GM12873 (cell line): ENCODE results near the gene DGKQ.

Experiments
- TF ChIP-seq, protein P1 (sequence below): IDR thresholded peaks from 2 replicates; pipeline ENCODE4 v1.5.1; 2012; ENCODE audit warnings: low read depth, mild to moderate bottlenecking, moderate library complexity, low read length, control low read depth; ENCODE audit not compliant: insufficient read depth; ENCODE audit errors: missing control alignments

The DGKQ gene

DNA sequence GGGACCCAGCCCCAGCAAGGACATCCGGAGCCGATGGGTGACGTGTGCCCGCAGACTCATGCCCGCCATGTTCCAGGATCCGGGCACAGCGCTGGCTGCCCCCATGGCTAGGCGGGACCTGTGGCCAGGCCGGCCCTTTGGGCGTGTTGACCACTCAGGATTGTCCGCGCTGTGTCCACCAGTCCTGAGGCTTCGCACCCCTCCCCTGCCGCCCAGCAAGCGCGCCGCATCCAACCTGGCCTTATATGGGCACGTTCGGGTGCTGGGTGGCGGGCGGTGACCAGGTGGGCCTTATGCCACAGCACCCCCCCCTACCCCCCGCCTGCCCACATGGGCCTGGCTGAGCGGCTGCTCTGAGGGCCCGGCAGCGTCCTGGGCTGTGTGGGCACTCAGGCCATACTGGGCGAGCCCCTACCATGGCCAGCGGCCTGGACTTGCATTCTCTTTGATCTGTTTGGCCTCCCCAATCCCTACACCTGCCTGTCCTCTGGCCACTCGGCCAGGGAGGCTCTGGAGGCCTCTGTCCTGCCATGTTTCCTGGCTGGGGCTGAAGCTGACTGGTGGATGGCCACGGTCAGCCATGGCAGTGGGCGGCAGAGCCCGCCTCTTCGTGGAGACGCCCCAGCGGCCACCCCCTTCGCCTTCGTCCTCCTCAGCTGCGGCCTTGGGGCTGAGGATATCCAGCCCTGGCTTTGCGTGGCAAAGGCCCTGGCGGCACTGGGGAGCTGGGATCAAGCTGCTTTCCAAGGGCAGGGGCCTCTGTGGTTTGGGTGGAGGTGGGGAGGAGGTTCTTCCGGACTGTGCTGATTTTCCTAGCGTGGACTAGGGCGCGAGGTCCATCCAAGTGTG lies 40.1 kb upstream of the DGKQ start:
- TF ChIP-seq, protein P1, sequence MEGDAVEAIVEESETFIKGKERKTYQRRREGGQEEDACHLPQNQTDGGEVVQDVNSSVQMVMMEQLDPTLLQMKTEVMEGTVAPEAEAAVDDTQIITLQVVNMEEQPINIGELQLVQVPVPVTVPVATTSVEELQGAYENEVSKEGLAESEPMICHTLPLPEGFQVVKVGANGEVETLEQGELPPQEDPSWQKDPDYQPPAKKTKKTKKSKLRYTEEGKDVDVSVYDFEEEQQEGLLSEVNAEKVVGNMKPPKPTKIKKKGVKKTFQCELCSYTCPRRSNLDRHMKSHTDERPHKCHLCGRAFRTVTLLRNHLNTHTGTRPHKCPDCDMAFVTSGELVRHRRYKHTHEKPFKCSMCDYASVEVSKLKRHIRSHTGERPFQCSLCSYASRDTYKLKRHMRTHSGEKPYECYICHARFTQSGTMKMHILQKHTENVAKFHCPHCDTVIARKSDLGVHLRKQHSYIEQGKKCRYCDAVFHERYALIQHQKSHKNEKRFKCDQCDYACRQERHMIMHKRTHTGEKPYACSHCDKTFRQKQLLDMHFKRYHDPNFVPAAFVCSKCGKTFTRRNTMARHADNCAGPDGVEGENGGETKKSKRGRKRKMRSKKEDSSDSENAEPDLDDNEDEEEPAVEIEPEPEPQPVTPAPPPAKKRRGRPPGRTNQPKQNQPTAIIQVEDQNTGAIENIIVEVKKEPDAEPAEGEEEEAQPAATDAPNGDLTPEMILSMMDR: no peak

DNA sequence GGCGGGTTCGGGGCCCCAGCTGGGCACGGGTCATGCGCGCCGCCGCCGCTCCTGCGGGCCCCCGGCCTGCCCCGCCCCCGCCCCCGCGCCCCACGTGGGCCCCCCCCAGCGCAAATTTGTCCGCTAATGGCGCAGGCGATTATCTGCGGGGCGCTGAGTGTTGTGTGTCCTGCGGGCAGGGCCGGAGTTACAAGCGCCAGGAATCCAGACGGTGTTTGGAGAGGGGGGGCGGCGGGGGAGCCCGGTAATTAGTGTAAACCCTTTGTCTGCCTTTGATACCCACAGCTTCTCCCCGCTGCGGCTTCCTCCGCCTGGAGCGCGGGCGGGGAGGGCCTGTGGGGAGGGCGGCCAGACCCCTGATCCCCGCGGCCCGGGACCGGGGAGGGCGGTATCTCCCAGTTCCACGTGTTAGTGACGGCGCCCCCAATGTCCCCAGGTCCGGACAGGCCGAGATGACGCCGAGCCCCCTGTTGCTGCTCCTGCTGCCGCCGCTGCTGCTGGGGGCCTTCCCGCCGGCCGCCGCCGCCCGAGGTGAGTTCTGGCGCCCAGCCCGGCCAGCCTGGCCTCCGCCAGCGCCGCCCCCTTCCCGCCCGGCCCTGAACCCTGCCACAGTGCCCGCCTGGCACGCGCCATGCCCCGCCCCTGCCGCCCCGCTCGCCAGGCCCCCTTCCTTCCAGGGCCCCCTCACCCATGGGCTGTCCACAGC lies 38.8 kb upstream of the DGKQ start:
- TF ChIP-seq, protein P1: no peak

DNA sequence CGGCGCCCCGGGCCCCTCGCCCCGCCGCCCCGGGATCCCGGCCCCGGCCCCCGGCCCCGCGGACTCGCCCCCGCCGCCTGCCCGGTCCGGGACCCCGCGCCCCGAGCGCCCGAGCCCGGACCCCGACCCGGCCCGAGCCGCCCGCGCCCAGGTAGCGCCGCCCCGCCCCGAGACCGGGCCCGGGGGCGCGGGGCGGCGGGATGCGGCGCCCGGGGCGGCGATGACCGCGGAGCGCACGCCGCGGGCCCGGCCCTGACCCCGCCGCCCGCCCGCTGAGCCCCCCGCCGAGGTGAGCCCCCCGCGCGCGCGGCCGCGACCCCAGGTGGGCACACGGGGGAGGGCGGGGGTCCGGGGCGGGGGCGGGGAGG lies 38.3 kb upstream of the DGKQ start:
- TF ChIP-seq, protein P1: no peak

DNA sequence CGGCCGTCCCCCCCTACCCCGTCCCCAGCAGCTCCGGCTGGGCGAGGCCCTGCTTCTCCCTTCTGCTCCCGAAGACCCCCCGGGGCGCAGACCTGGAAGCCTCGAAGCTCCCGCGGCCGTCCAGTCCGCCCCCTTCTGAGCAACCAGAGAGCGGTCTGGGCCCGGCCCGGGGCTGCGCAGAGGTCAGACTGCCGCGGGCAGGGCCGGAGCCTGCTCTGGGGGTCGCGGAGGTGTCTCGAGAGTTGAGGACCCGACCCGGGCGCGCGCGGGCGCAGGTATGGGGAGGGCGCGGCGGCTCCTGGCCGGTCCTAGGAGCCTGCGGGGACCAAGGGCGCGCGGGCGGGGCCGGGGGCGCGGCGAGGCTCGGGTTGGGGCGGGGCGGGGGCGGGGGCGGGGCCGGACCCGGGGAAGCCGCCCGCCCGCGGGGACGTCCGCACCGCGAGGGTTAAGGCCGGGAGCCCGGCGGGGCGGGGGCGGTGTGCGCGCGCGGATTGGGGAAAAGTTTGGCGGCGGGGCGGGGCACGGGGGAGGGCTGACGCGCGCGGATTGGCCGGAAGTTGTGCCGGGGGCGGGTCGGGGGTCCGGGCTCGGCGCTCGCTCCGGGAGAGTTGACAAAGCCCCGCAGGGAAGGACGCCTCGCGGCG lies 37.8 kb upstream of the DGKQ start, which contains the start of gene FGFRL1:
TSS of gene FGFRL1 (plus strand) at position 605 of the 644 bp plus-strand sequence. CDS start 860 bp downstream, outside the sequence.
- TF ChIP-seq, protein P1: no peak

DNA sequence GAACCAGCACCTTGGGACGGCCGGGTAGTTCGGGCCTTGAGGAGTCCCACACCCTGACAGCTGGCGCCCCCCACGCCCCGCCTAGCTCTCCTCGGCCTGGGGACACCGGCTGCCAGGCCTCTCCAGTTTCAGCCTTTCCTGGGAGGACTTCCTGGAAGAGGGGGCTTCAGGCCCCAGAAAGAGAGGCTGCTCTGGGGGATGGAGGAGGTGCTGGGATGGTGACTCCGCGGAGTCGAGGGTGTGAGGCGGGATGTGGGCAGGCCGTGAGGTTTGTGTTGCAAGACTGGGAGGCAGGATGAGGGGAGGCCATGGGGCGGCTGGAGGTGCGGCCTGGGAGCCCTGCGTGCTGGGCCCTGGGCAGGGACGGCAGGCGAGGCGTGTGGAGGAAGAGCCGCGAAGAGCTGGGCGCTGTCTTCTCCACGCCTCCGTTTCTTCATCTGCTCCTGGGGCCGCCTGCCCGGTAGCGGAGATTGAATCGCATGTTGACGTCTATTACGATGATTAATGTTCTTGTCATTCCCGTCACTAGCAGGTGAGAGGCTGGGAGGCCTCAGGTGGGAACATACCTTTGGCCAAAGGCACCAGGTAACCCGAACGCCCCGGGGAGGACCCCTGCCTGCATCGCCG lies 37.1 kb upstream of the DGKQ start:
- TF ChIP-seq, protein P1: no peak

DNA sequence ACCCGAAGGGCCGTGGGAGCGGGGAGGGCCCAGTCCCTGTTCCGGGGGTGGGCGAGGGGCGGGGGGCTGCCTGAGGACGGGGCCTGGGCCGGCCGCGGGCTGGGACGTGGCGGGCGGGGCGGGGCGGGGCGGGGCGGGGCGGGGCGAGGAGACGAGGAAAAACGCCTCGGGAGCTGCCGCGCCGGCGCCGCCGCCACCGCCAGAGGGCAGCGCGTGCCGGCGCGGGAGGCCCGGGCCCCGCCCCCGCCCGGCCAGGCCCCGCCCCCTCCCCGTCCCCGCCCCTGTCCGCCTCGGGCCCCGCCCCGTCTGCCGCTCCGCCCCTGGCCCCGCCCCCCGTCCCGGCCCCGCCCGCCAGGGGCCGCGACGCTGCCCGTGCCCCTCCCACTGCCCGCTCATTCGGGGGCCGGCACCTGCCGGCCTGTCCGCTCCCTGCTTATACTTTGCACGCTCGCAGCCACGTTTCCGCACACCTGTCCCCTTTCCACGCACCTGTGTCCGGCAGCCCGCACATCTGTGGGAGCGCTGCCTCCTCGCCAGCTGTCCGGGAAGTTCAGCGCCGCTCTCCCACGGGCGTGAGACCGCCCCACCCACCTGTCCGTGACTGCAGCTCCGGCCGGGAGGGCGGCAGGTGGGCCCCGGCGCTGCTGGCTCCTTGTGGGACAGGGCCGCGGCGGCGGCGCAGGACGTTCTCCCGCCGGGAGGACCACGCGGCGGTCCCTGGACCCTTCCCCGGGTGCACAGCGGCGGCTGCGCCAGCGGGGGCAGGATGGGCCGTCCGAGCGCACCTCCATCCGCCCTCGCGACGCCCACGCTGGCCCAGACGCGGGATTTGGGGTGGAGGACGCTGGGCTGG lies 36.4 kb upstream of the DGKQ start:
- TF ChIP-seq, protein P1: no peak
